ENCODE measurements around the gene RAB12.

RAB12 gene

DNA sequence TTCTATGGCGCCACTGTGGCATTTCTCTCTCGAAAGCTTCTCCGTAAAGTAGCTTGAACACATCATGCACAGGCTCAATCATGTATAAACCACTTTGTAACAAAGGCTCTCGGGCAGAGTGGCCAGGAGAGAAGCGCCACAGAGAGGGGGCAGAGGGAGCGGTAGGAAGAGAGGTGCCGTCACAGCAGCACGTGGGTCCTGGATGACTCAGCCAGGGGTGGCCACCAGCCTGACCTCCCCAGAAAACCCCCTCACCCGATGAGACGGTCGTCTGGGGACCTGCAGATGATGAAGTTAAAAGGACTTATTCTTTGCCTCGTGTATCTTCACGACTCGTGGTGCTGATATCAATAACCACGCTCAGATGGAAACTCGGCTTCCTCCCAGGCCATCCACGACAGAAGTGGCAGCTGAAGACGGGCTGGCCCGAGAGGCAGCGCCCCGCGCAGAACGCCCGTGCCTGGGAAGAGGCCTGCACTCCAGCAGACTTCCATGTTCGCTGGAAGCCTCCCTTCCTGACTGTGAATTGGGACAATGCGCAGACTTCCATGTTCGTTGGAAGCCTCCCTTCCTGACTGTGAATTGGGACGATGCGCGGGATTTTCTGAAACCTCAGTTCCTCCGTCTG lies 49.7 kb downstream of the RAB12 start:
- ATAC-seq (ENCODE audit: low read depth) = no peak
- Histone ChIP-seq H3K9me3 (ENCODE audit: severe bottlenecking) (no peaks in the 10 kb centered on the region), H3K27ac (ENCODE audit: poor library complexity, severe bottlenecking) (no peak overlapping the region), H3K27me3 (ENCODE audit: insufficient read depth, poor library complexity, severe bottlenecking) (no peaks in the 10 kb centered on the region), H3K4me1 (ENCODE audit: insufficient read depth, poor library complexity, severe bottlenecking) (peaks cover 3% of the 10 kb centered on the region), H3K4me3 (ENCODE audit: severe bottlenecking) (no peak overlapping the region), H3K36me3 (ENCODE audit: low read depth) (no peaks in the 10 kb centered on the region)
- TF ChIP-seq, protein P1, sequence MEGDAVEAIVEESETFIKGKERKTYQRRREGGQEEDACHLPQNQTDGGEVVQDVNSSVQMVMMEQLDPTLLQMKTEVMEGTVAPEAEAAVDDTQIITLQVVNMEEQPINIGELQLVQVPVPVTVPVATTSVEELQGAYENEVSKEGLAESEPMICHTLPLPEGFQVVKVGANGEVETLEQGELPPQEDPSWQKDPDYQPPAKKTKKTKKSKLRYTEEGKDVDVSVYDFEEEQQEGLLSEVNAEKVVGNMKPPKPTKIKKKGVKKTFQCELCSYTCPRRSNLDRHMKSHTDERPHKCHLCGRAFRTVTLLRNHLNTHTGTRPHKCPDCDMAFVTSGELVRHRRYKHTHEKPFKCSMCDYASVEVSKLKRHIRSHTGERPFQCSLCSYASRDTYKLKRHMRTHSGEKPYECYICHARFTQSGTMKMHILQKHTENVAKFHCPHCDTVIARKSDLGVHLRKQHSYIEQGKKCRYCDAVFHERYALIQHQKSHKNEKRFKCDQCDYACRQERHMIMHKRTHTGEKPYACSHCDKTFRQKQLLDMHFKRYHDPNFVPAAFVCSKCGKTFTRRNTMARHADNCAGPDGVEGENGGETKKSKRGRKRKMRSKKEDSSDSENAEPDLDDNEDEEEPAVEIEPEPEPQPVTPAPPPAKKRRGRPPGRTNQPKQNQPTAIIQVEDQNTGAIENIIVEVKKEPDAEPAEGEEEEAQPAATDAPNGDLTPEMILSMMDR (IDR thresholded peaks at IDR 0.05; ENCODE audit: poor library complexity, severe bottlenecking) = no peak
- DNase-seq (ENCODE audit: low spot score) = no peak

DNA sequence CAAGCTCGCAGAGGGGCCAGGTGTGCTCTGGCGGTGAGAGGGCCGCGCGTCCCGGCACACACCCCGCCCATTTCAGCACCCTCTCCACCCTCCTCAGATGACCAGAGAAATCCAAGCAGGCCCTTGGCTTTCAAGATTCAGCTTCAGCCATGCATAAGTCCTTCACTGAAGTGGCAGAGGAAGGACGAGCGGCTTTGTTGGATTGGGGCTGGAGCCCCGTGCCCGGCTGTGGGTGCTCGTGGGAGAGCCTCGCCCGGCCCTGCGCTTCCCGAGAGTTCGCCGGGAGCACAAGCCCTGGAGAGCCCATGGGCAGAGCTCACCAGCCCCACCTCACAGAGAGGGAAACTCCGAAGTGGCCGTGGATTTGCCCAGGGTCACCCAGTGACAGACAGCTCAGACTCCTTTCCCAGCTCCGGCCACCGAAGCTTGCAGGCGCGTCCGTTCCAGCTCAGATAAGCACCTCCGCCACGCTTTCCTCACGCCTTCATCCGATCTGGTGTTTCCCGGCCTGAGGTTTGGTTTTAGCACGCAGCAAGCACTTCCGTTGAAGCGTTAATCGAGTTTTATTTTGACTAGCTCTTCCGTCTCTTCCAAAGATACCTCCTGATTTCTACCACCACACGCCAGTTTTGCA lies 50.5 kb downstream of the RAB12 start:
- H3K27ac ChIP-seq (ENCODE audit: poor library complexity, severe bottlenecking) = no peak overlapping the region
- peaks cover 3% of the 10 kb centered on the region for H3K4me1 ChIP-seq (ENCODE audit: insufficient read depth, poor library complexity, severe bottlenecking)
- no peak overlapping the region for H3K4me3 ChIP-seq (ENCODE audit: severe bottlenecking)
- TF ChIP-seq, protein P1 (IDR thresholded peaks at IDR 0.05; ENCODE audit: poor library complexity, severe bottlenecking) = no peak
- H3K27me3 ChIP-seq (ENCODE audit: insufficient read depth, poor library complexity, severe bottlenecking) = no peaks in the 10 kb centered on the region
- ATAC-seq (ENCODE audit: low read depth) (no peak), DNase-seq (ENCODE audit: low spot score) (no peak)
- H3K9me3 ChIP-seq (ENCODE audit: severe bottlenecking) = no peaks in the 10 kb centered on the region
- no peaks in the 10 kb centered on the region for H3K36me3 ChIP-seq (ENCODE audit: low read depth)

DNA sequence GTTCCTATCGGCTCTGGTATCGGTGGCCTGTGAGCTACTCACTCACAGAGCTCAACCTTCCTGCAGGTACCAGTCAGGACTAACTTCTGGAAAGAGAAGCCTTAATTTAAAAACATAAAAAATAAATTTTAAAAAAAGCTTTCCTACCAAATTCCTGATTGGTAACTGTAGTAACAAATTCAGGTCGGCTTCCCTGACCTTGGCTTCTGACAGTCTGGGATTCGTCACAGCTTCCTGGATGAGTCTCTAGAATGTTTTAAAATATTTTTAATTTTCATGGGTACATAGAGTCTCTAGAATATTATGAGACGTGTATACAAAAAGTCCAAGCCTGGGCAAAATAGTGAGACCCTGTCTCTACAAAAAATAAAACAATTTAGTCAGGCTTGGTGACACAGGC lies 51.1 kb downstream of the RAB12 start:
- TF ChIP-seq, protein P1 (IDR thresholded peaks at IDR 0.05; ENCODE audit: poor library complexity, severe bottlenecking) = no peak
- Histone ChIP-seq H3K27ac (ENCODE audit: poor library complexity, severe bottlenecking) (no peak overlapping the region), H3K27me3 (ENCODE audit: insufficient read depth, poor library complexity, severe bottlenecking) (no peaks in the 10 kb centered on the region), H3K9me3 (ENCODE audit: severe bottlenecking) (no peaks in the 10 kb centered on the region), H3K4me1 (ENCODE audit: insufficient read depth, poor library complexity, severe bottlenecking) (peaks cover 6% of the 10 kb centered on the region), H3K4me3 (ENCODE audit: severe bottlenecking) (no peak overlapping the region), H3K36me3 (ENCODE audit: low read depth) (no peaks in the 10 kb centered on the region)
- no peak for DNase-seq (ENCODE audit: low spot score)
- ATAC-seq (ENCODE audit: low read depth) = no peak

DNA sequence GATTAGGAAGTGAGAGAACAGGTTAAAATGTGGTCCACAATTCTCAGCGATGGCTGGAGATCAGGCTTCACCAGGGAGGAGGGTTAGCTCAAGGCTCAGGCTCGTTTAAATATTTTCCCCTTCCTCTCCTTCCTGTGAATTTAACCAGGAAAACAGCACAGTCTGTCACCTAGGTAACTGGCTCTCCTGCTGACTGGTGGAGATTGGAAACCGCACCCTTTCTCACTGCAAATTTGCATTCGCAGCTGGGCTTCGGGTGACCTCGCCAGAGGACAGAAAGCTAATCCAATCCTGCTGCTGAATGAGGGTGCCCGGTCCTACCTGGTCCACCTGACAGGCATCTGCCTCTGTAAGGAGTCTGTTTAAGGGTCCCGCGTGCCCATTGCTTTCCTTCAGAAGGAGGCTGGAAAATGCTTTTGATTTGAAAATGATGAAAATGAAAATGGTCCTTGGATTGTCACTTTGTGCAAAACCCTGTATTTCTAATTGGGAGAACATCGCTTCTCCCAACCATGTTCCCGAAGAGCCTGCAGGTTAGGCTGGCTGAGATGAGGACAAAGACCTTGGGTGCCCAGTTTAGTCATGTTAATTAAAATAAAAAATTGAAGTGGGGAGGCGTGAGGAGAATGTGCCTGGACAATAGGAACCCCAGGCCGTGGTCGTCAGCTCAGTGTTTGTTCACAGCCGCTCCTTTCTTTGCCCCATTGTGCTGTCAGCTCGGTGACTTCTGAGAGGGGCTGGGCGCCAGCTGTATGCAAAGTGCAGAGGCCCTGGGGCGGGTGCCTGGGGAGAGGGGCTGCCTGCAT lies 52.7 kb downstream of the RAB12 start:
- H3K36me3 ChIP-seq (ENCODE audit: low read depth) = no peaks in the 10 kb centered on the region
- H3K27ac ChIP-seq (ENCODE audit: poor library complexity, severe bottlenecking) = no peak overlapping the region
- no peaks in the 10 kb centered on the region for H3K27me3 ChIP-seq (ENCODE audit: insufficient read depth, poor library complexity, severe bottlenecking)
- DNase-seq (ENCODE audit: low spot score) (no peak), ATAC-seq (ENCODE audit: low read depth) (no peak)
- H3K4me1 ChIP-seq (ENCODE audit: insufficient read depth, poor library complexity, severe bottlenecking) = peaks cover 10% of the 10 kb centered on the region
- no peaks in the 10 kb centered on the region for H3K9me3 ChIP-seq (ENCODE audit: severe bottlenecking)
- TF ChIP-seq, protein P1 (IDR thresholded peaks at IDR 0.05; ENCODE audit: poor library complexity, severe bottlenecking) = no peak
- H3K4me3 ChIP-seq (ENCODE audit: severe bottlenecking) = no peak overlapping the region
